ENCODE measurements around the gene APBA2. TPM values are rescaled to one million over a fixed set of nuclear protein-coding genes. Genes with fewer than 3 reads are reported as not detected.
A peak's percentile ranks its signal among the peaks of the same experiment; 100 is the strongest.

Gene APBA2
- total and polyA plus RNA-seq, 2 of the 4 experiments (the other 2 are of a cell fraction), result 21.7 to 33.0 TPM

DNA sequence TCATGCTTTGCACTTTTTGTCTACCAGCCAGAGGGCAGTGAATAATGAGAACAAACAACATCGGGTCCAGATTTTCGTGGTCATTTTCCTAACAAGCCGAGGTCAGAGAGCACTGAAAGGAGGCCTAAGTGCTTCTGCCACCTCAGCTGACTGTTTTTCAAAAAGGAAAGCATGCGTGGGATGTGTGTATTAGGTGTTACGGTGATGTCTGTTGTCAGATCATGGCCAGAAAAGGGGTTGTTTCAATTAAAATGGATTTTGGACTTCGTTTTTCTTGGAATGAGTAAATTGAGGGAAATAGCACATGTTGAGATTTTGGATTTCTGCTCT, 99.5 kb downstream of the APBA2 start:
- WGBS, 2 experiments (ENCODE audit: extremely low coverage in 2 of 2, insufficient read length in 1 of 2), result 18% methylated on average over 4 of the region's 6 CpGs; no CpG with 5 or more reads in 1 of the 2 experiments
- ATAC-seq (ENCODE audit: low read depth), result peak; percentile 33; the same call in 1 of the 2 replicates
- peak overlapping the region; percentile 79 for H3K4me2 ChIP-seq (ENCODE audit: low read depth, low read length)

More for the DNA sequence above, 99.5 kb downstream of the APBA2 start:
- in situ Hi-C loops (cut with MboI; ENCODE audit: low sequenced_read_pairs), result no loop called here
- H4K8ac ChIP-seq (ENCODE audit: low read depth in 2 of 2, low read length in 2 of 2), result peak overlapping the region in 1 of 2 experiments; percentile 76; a peak in 3 of 4 replicates
- peaks cover 7% of the 10 kb centered on the region; the same call in 1 of the 2 replicates for H4K20me1 ChIP-seq (ENCODE audit: insufficient read depth, low read length)
- H3K9me1 ChIP-seq (ENCODE audit: insufficient read depth, low read length), result peaks cover 3% of the 10 kb centered on the region; the same call in 1 of the 2 replicates
- 0 out of 3 replicates have a peak overlapping the region, but pooled peaks have one; percentile 19 for H2BK15ac ChIP-seq (ENCODE audit: low read depth, low read length)
- peak overlapping the region; percentile 2; the same call in 1 of the 2 replicates for H2AK5ac ChIP-seq (ENCODE audit: low read depth, low read length)
- intact Hi-C loops (cut with micrococcal nuclease), result loop anchor here (10.0 kb wide), 1 partner anchor 100 kb away; no protein-coding TSS in a partner anchor
- H2BK20ac ChIP-seq (ENCODE audit: low read depth, low read length), result peak overlapping the region; percentile 33
- H3K27me3 ChIP-seq (ENCODE audit: control insufficient read depth, insufficient read depth, low read length), result no peaks in the 10 kb centered on the region
- H4K5ac ChIP-seq (ENCODE audit: low read depth, low read length), result peak overlapping the region; percentile 50; the same call in 1 of the 2 replicates
- H3K27ac ChIP-seq (ENCODE audit: insufficient read depth, low read length), result peak overlapping the region; percentile 72
- BruUV-seq (replicated peaks), result no TSS peak
- dilution Hi-C loops (cut with HindIII; ENCODE audit: low sequenced_read_pairs, unreplicated experiment), result no loop called here
- H3K4ac ChIP-seq (ENCODE audit: low read depth, low read length), result peak overlapping the region; percentile 73
- CTCF ChIA-PET, result no interaction called here
- POLR2A ChIA-PET (ENCODE audit: unreplicated experiment), result no interaction called here
- peak overlapping the region; percentile 91 for H2AFZ ChIP-seq (replicated peaks; ENCODE audit: low read length, poor library complexity)
- H3K9ac ChIP-seq (ENCODE audit: low read depth, low read length), result peak overlapping the region; percentile 72
- peak overlapping the region; percentile 47 for H2BK5ac ChIP-seq (ENCODE audit: low read depth, low read length, poor library complexity, severe bottlenecking)
- H4K91ac ChIP-seq (ENCODE audit: insufficient read depth, low read depth, low read length), result peak overlapping the region; percentile 0; the same call in 1 of the 2 replicates
- H3K9me3 ChIP-seq (ENCODE audit: control insufficient read depth, insufficient read depth, low read length), result no peaks in the 10 kb centered on the region
- no peaks in the 10 kb centered on the region for H3K36me3 ChIP-seq (ENCODE audit: control insufficient read depth, insufficient read depth, low read length)
- peak overlapping the region; percentile 47 for H2AK9ac ChIP-seq (replicated peaks; ENCODE audit: low read depth, low read length, poor library complexity)
- peaks cover 11% of the 10 kb centered on the region for H3K4me1 ChIP-seq (ENCODE audit: control insufficient read depth, insufficient read depth, low read length)
- peak overlapping the region; percentile 72 for H2BK120ac ChIP-seq (ENCODE audit: low read depth, low read length)
- peak overlapping the region; percentile 57 for H3K14ac ChIP-seq (replicated peaks; ENCODE audit: low read depth, low read length)
- H3K4me3 ChIP-seq (ENCODE audit: insufficient read depth, low read depth, low read length), result no peak overlapping the region
- peak overlapping the region; percentile 41 for H3K23ac ChIP-seq (ENCODE audit: low read depth, low read length)
- no peak for TF ChIP-seq POLR2A (IDR thresholded peaks at IDR 0.05; ENCODE audit: low read depth, low read length)
- no peak for TF ChIP-seq NFE2L2 (IDR thresholded peaks at IDR 0.05; ENCODE audit: low read depth, low read length)
- TF ChIP-seq BHLHE40 (IDR thresholded peaks at IDR 0.05; ENCODE audit: low read depth, low read length), result no peak
- no peak for TF ChIP-seq CEBPB (IDR thresholded peaks at IDR 0.05; ENCODE audit: low read depth, low read length)
- TF ChIP-seq, protein P1, sequence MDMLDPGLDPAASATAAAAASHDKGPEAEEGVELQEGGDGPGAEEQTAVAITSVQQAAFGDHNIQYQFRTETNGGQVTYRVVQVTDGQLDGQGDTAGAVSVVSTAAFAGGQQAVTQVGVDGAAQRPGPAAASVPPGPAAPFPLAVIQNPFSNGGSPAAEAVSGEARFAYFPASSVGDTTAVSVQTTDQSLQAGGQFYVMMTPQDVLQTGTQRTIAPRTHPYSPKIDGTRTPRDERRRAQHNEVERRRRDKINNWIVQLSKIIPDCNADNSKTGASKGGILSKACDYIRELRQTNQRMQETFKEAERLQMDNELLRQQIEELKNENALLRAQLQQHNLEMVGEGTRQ (IDR thresholded peaks at IDR 0.05; ENCODE audit: low read depth, low read length), result no peak
- no peak for TF ChIP-seq MXI1 (IDR thresholded peaks at IDR 0.05; ENCODE audit: borderline replicate concordance, low read depth, low read length)
- TF ChIP-seq RCOR1 (IDR thresholded peaks at IDR 0.05; ENCODE audit: insufficient replicate concordance, low read length), result no peak
- TF ChIP-seq, protein P2, sequence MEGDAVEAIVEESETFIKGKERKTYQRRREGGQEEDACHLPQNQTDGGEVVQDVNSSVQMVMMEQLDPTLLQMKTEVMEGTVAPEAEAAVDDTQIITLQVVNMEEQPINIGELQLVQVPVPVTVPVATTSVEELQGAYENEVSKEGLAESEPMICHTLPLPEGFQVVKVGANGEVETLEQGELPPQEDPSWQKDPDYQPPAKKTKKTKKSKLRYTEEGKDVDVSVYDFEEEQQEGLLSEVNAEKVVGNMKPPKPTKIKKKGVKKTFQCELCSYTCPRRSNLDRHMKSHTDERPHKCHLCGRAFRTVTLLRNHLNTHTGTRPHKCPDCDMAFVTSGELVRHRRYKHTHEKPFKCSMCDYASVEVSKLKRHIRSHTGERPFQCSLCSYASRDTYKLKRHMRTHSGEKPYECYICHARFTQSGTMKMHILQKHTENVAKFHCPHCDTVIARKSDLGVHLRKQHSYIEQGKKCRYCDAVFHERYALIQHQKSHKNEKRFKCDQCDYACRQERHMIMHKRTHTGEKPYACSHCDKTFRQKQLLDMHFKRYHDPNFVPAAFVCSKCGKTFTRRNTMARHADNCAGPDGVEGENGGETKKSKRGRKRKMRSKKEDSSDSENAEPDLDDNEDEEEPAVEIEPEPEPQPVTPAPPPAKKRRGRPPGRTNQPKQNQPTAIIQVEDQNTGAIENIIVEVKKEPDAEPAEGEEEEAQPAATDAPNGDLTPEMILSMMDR (conservative IDR thresholded peaks at IDR 0.05; ENCODE audit: low read depth, low read length), result no peak
- TF ChIP-seq, protein P3, sequence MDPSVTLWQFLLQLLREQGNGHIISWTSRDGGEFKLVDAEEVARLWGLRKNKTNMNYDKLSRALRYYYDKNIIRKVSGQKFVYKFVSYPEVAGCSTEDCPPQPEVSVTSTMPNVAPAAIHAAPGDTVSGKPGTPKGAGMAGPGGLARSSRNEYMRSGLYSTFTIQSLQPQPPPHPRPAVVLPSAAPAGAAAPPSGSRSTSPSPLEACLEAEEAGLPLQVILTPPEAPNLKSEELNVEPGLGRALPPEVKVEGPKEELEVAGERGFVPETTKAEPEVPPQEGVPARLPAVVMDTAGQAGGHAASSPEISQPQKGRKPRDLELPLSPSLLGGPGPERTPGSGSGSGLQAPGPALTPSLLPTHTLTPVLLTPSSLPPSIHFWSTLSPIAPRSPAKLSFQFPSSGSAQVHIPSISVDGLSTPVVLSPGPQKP (IDR thresholded peaks at IDR 0.05; ENCODE audit: borderline replicate concordance, low read depth, low read length), result no peak
- no peak for TF ChIP-seq CHD1 (IDR thresholded peaks at IDR 0.05; ENCODE audit: low read depth, low read length)
- no peak for TF ChIP-seq MAZ (IDR thresholded peaks at IDR 0.05; ENCODE audit: borderline replicate concordance, low read depth, low read length)
- no peak for TF ChIP-seq RFX5 (IDR thresholded peaks at IDR 0.05; ENCODE audit: low read depth, low read length)
- TF ChIP-seq MAFK (IDR thresholded peaks at IDR 0.05; ENCODE audit: low read depth, low read length), result no peak
- no peak for TF ChIP-seq RAD21 (IDR thresholded peaks at IDR 0.05; ENCODE audit: low read length)
- TF ChIP-seq SMC3 (IDR thresholded peaks at IDR 0.05; ENCODE audit: low read depth, low read length), result no peak
- no peak for TF ChIP-seq FOS (IDR thresholded peaks at IDR 0.05; ENCODE audit: low read depth, low read length)
- peaks cover 6 to 37% of the 10 kb centered on the region in 2 experiments for H3K79me1 ChIP-seq (ENCODE audit: low read depth in 1 of 2, low read length in 2 of 2)
- no peak for DNase-seq
- 0 out of 2 replicates have a peak overlapping the region, but pooled peaks have one; percentile 27 for H3K18ac ChIP-seq (ENCODE audit: low read depth, low read length)
- peak overlapping the region; percentile 29; the same call in 1 of the 2 replicates for H3K56ac ChIP-seq (ENCODE audit: extremely low read depth, insufficient read depth, low read length)
